ENCODE measurements around the gene NSDHL. TPM values are rescaled to one million over a fixed set of nuclear protein-coding genes. Genes with fewer than 3 reads are reported as not detected.

Gene NSDHL
- total RNA-seq, 4 donors from 2014 or later = 1.4 to 21.0 (median 13.5) TPM

GRCh38 chrX:152853986-152854385 is 23.1 kb downstream of the NSDHL start:
- no peak for DNase-seq
- TF ChIP-seq POLR2A (IDR thresholded peaks at IDR 0.05) = no peak
- no peak for TF ChIP-seq POLR2AphosphoS5 (IDR thresholded peaks at IDR 0.05)
- TF ChIP-seq EP300 (IDR thresholded peaks at IDR 0.05; ENCODE audit: low read depth) = no peak
- TF ChIP-seq, protein P1, sequence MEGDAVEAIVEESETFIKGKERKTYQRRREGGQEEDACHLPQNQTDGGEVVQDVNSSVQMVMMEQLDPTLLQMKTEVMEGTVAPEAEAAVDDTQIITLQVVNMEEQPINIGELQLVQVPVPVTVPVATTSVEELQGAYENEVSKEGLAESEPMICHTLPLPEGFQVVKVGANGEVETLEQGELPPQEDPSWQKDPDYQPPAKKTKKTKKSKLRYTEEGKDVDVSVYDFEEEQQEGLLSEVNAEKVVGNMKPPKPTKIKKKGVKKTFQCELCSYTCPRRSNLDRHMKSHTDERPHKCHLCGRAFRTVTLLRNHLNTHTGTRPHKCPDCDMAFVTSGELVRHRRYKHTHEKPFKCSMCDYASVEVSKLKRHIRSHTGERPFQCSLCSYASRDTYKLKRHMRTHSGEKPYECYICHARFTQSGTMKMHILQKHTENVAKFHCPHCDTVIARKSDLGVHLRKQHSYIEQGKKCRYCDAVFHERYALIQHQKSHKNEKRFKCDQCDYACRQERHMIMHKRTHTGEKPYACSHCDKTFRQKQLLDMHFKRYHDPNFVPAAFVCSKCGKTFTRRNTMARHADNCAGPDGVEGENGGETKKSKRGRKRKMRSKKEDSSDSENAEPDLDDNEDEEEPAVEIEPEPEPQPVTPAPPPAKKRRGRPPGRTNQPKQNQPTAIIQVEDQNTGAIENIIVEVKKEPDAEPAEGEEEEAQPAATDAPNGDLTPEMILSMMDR (IDR thresholded peaks at IDR 0.05) = no peak
- no peaks in the 10 kb centered on the region for H3K36me3 ChIP-seq
- H3K4me1 ChIP-seq = no peaks in the 10 kb centered on the region
- H3K9me3 ChIP-seq = no peaks in the 10 kb centered on the region
- H3K27me3 ChIP-seq = no peaks in the 10 kb centered on the region
- in situ Hi-C loops (cut with MboI; ENCODE audit: low pct_ligation_motif_present in 1 of 4, low pct_unique_long_range_greater_than_20kb in 1 of 4, low sequenced_read_pairs in 3 of 4) = no loop called here
- no peak overlapping the region for H3K4me3 ChIP-seq
- WGBS, 2 donors (ENCODE audit: low coverage in 1 of 2) = 91% methylated on average over 7 of the region's 7 CpGs; no CpG with 5 or more reads in 1 of the 2 donors
- no peak overlapping the region for H3K27ac ChIP-seq
- intact Hi-C loops (cut with DNase I; ENCODE audit: low total_unique reads) = no loop called here

DNA sequence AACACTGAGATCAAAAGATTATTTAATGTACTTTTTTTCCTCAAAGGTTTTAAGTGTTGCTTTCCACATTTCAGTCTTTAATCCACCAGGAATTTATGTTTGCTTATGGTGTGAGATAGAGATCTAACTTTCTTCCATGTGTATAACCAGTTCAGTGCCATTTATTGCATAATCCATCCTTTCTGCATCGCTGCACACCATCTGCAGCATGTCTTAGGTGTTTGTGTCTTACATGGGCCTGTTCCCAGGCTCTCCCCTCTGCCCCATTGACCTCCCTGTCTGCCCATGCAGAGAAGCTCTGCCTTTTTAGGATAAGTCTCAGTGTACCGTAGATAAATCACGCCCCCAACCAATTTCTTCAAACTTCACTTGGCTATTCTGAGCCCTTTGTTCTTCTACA is 30.3 kb downstream of the NSDHL start:
- H3K4me3 ChIP-seq = no peak overlapping the region
- WGBS, 2 donors (ENCODE audit: low coverage in 1 of 2) = 85% methylated on average over 3 of the region's 3 CpGs; no CpG with 5 or more reads in 1 of the 2 donors
- in situ Hi-C loops (cut with MboI; ENCODE audit: low pct_ligation_motif_present in 1 of 4, low pct_unique_long_range_greater_than_20kb in 1 of 4, low sequenced_read_pairs in 3 of 4) = no loop called here
- intact Hi-C loops (cut with DNase I; ENCODE audit: low total_unique reads) = no loop called here
- no peaks in the 10 kb centered on the region for H3K36me3 ChIP-seq
- H3K9me3 ChIP-seq = no peaks in the 10 kb centered on the region
- no peak for DNase-seq
- no peak overlapping the region for H3K27ac ChIP-seq
- no peaks in the 10 kb centered on the region for H3K4me1 ChIP-seq
- TF ChIP-seq, protein P1 (IDR thresholded peaks at IDR 0.05) = no peak
- H3K27me3 ChIP-seq = no peaks in the 10 kb centered on the region

DNA sequence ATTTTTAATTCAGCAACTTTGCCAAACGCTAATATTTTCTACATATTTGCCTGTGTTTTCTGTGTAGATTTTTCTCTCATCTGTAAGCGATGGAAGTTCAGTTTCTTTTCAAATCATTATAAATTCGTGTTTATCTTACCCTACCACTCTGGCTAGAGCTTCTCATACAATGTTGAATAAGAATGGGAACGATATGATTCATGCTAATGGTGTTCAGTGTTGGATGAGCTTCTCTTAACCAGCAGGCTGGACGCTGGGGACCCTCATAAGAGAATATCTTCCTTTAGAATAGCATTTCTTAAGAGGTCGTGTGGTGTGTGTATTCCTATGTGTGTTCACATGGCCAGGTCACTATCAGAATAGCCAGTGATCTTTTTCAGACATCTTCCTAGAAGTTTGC is 31.0 kb downstream of the NSDHL start:
- in situ Hi-C loops (cut with MboI; ENCODE audit: low pct_ligation_motif_present in 1 of 4, low pct_unique_long_range_greater_than_20kb in 1 of 4, low sequenced_read_pairs in 3 of 4) = no loop called here
- TF ChIP-seq POLR2AphosphoS5 (IDR thresholded peaks at IDR 0.05) = no peak
- no peak for TF ChIP-seq POLR2A (IDR thresholded peaks at IDR 0.05)
- TF ChIP-seq, protein P1 (IDR thresholded peaks at IDR 0.05) = no peak
- TF ChIP-seq EP300 (IDR thresholded peaks at IDR 0.05; ENCODE audit: low read depth) = no peak
- Histone ChIP-seq H3K27ac (no peak overlapping the region), H3K27me3 (no peaks in the 10 kb centered on the region), H3K9me3 (no peaks in the 10 kb centered on the region), H3K4me1 (no peaks in the 10 kb centered on the region), H3K4me3 (no peak overlapping the region), H3K36me3 (no peaks in the 10 kb centered on the region)
- WGBS, 2 donors (ENCODE audit: low coverage in 1 of 2) = 73 to 77% methylated on average over 3 to 6 of the region's 6 CpGs
- DNase-seq = no peak
- intact Hi-C loops (cut with DNase I; ENCODE audit: low total_unique reads) = no loop called here

- H3K9me3 ChIP-seq = no peaks in the 10 kb centered on the region
- H3K4me1 ChIP-seq = no peaks in the 10 kb centered on the region
- no peak overlapping the region for H3K4me3 ChIP-seq
- no peak overlapping the region for H3K27ac ChIP-seq
- TF ChIP-seq, protein P1 (IDR thresholded peaks at IDR 0.05) = no peak
- TF ChIP-seq EP300 (IDR thresholded peaks at IDR 0.05; ENCODE audit: low read depth) (no peak), POLR2AphosphoS5 (IDR thresholded peaks at IDR 0.05) (no peak), POLR2A (IDR thresholded peaks at IDR 0.05) (no peak)
- no peaks in the 10 kb centered on the region for H3K27me3 ChIP-seq
- H3K36me3 ChIP-seq = no peaks in the 10 kb centered on the region
- intact Hi-C loops (cut with DNase I; ENCODE audit: low total_unique reads) (no loop called here), in situ Hi-C loops (cut with MboI; ENCODE audit: low pct_ligation_motif_present in 1 of 4, low pct_unique_long_range_greater_than_20kb in 1 of 4, low sequenced_read_pairs in 3 of 4) (no loop called here)
- DNase-seq = no peak
- 91% methylated on average over 17 of the region's 17 CpGs; no CpG with 5 or more reads in 1 of the 2 donors for WGBS, 2 donors (ENCODE audit: low coverage in 1 of 2)
Measured at GRCh38 chrX:152865232-152865920, 34.5 kb downstream of the NSDHL start.

Measured in transverse colon (tissue), 4 donors.